ENCODE results near the gene KL.

GRCh38 chr13:32988608-32989289 is 27.5 kb upstream of the KL start:
- TF ChIP-seq MAX (IDR thresholded peaks at IDR 0.05) (no peak), TAF1 (IDR thresholded peaks at IDR 0.05; ENCODE audit: low read depth) (no peak), YY1 (IDR thresholded peaks at IDR 0.05; ENCODE audit: low read depth) (no peak), EP300 (IDR thresholded peaks at IDR 0.05; ENCODE audit: borderline replicate concordance) (no peak), NFIC (IDR thresholded peaks at IDR 0.05) (no peak), REST (IDR thresholded peaks at IDR 0.05; ENCODE audit: low read depth) (no peak), EGR1 (IDR thresholded peaks at IDR 0.05) (no peak)

Measured in Ishikawa (cell line).